DOHH2 (cell line): ENCODE data around the gene NR3C2.

Experiments
- EZH2phosphoT487 ChIP-seq: fragments of 200-600 bp; sonication (generic); IDR thresholded peaks from 2 replicates; pipeline ENCODE4 v1.6.1; 2017; ENCODE audit warnings: borderline replicate concordance, mild to moderate bottlenecking, antibody characterized with exemption, low read length, moderate library complexity, mixed read lengths
- TF ChIP-seq, protein P1 (sequence below): fragments of 200-600 bp; sonication (generic); IDR thresholded peaks from one replicate; pipeline ENCODE4 v1.5.1; 2014; ENCODE audit warnings: antibody characterized with exemption, mild to moderate bottlenecking, low read depth, low read length; ENCODE audit not compliant: poor library complexity, severe bottlenecking

- TF ChIP-seq, protein P1, sequence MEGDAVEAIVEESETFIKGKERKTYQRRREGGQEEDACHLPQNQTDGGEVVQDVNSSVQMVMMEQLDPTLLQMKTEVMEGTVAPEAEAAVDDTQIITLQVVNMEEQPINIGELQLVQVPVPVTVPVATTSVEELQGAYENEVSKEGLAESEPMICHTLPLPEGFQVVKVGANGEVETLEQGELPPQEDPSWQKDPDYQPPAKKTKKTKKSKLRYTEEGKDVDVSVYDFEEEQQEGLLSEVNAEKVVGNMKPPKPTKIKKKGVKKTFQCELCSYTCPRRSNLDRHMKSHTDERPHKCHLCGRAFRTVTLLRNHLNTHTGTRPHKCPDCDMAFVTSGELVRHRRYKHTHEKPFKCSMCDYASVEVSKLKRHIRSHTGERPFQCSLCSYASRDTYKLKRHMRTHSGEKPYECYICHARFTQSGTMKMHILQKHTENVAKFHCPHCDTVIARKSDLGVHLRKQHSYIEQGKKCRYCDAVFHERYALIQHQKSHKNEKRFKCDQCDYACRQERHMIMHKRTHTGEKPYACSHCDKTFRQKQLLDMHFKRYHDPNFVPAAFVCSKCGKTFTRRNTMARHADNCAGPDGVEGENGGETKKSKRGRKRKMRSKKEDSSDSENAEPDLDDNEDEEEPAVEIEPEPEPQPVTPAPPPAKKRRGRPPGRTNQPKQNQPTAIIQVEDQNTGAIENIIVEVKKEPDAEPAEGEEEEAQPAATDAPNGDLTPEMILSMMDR, result no peak
- TF ChIP-seq EZH2phosphoT487, result no peak
Observed at GRCh38 chr4:148077581-148077980, 364.6 kb downstream of the NR3C2 start.
